Lung microvascular endothelial cell (primary cell): ENCODE data around the gene TBC1D14. TPM values are rescaled to one million over a fixed set of nuclear protein-coding genes. Genes with fewer than 3 reads are reported as not detected.
"Not testable (repeated sequence)": the region's sequence is repeated elsewhere in the genome, so short reads cannot be mapped to it uniquely, and the experiment has no call there.

Source experiments
- DNase-seq, 2 donors: peaks; one replicate each; pipeline versions ENCODE4 v3.0.0 to v3.0.0-alpha.2; 2010; ENCODE audit warnings: low read depth in 2 of 2
- total RNA-seq: library from RNA; depleted of rRNA; stranded (reverse); fragments of >200 nt; gene quantifications from 2 replicates; pipeline ENCODE4 v1.2.1, GENCODE V29; 2014

The TBC1D14 gene
- total RNA-seq, 1 donor from 2014 or later = 19.8 TPM

DNA sequence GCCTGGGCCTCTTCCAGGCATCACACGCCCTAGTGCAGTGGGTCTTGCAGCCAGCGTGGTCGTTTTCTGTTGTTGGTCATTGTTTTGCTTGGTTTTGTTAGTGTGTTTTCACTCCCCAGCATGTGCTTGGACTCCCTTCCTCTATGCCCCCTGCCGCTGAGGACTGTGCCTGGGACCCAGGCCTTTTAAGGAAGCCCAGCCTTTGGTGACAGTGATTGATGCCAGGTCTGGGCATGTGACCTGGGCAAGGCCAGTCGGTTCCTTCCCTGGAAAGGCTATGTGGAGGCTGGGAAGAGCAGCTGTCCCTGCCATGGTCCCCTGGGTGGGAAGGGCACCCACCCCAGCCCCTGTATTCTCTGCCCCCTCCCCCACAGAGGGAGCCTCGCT lies 167.1 kb downstream of the TBC1D14 start:
- no peak for DNase-seq

DNA sequence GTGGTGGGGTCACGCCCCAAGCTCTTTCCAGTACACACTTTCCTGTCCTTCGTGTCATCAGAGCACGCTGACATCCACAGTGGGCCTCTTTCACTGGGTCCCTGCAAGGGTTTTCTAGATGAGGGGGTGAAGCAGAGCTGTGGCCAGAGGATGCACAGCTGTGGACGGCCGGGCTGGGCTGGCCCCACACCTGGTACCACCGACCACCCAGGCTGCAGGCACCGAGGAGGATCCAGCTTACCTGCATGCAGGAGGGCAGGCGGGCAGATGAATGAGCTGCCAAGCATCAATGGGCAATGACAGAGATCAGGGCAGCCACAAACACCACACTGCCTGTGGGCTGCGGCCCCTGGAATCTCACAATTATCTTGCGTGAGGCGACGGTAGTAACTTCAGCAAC lies 167.7 kb downstream of the TBC1D14 start:
- no peak for DNase-seq

DNA sequence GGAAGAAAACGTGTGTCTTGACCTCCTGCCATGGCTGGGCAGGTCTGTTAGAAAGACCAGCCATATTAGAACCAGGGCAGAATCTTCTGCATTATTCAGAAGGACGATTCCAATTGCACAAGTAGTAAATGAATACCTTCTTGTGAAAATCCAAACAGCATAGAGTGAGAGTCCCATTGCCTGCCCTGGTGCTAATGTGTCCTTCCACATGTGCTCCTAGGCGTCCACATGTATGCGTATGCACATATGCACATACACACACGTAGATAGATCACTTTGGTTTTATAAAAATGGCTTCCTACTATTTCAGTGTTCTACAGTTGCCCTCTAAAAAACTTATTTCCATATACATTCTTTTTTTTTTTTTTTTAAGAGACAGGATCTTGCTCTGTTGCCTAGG lies 168.4 kb downstream of the TBC1D14 start:
- DNase-seq = no peak

DNA sequence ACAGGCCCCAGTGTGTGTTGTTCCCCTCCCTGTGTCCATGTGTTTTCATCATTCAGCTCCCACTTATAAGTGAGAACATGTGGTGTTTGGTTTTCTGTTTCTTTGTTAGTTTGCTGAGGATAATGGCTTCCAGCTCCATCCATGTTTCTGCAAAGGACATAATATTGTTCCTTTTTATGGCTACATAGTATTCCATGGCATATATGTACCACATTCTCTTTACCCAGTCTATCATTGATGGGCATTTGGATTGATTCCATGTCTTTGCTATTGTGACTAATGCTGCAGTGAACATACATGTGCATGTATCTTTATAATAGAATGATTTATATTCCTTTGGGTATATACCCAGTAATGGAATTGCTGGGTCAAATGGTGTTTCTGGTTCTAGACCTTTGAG lies 169.9 kb downstream of the TBC1D14 start:
- not testable (repeated sequence) for DNase-seq

DNA sequence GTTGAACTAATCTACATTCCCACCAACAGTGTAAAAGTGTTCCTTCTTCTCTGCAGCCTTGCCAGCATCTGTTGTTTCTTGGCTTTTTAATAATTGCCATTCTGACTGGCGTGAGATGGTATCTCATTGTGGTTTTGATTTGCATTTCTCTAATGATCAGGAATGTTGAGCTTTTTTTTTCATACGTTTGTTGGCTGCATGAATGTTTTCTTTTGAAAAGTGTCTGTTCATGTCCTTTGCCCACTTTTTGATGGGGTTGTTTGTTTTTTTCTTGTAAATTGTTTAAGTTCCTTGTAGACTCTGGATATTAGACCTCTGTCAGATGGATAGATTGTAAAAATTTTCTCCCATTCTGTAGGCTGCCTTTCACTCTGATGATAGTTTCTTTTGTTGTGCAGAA lies 170.3 kb downstream of the TBC1D14 start:
- DNase-seq = not testable (repeated sequence)

Other genes with a start within 250 kb of the TBC1D14 start
- 0.22 and 0.40 TPM in 2 replicates for gene S100P, start 215.9 kb upstream of the TBC1D14 start, total RNA-seq
- 34.4 and 40.1 TPM in 2 replicates for gene MRFAP1L1, start 200.0 kb upstream of the TBC1D14 start, total RNA-seq
- 7.2 and 9.3 TPM in 2 replicates for gene BLOC1S4, start 193.7 kb upstream of the TBC1D14 start, total RNA-seq
- 10.5 and 10.9 TPM in 2 replicates for gene KIAA0232, start 127.1 kb upstream of the TBC1D14 start, total RNA-seq
- 6.1 and 9.5 TPM in 2 replicates for gene TADA2B, start 133.5 kb downstream of the TBC1D14 start, total RNA-seq
- 15.3 and 21.6 TPM in 2 replicates for gene GRPEL1, start 158.2 kb downstream of the TBC1D14 start, total RNA-seq